Osteoblast (primary cell): ENCODE measurements around the gene DPF3. TPM values are rescaled to one million over a fixed set of nuclear protein-coding genes. Genes with fewer than 3 reads are reported as not detected.

ENCODE experiments used
- DNase-seq: peaks from one replicate; pipeline ENCODE4 v3.0.0; 2011; ENCODE audit warnings: low spot score, mixed read lengths; ENCODE audit not compliant: insufficient read length; ENCODE audit errors: missing footprints
- H2AFZ ChIP-seq: 2 replicates; pipeline ENCODE4 v1.6.0; 2011; ENCODE audit warnings: mild to moderate bottlenecking, low read length
- H3K27ac ChIP-seq: 2 replicates; pipeline ENCODE4 v1.5.1; 2011; ENCODE audit warnings: mild to moderate bottlenecking, low read depth, low read length, moderate library complexity
- H3K27me3 ChIP-seq: 2 replicates; pipeline ENCODE4 v1.6.0; 2012; ENCODE audit warnings: mild to moderate bottlenecking, control low read depth, inconsistent platforms, low read length, moderate library complexity; ENCODE audit not compliant: insufficient read depth
- H3K36me3 ChIP-seq: 2 replicates; pipeline ENCODE4 v1.5.1; 2011; ENCODE audit warnings: mild to moderate bottlenecking, low read length, control low read depth, moderate library complexity; ENCODE audit not compliant: insufficient read depth
- H3K4me1 ChIP-seq: 2 replicates; pipeline ENCODE4 v1.5.1; 2011; ENCODE audit warnings: mild to moderate bottlenecking, low read length, control low read depth, moderate library complexity; ENCODE audit not compliant: insufficient read depth
- H3K4me2 ChIP-seq: 2 replicates; pipeline ENCODE4 v1.6.0; 2011; ENCODE audit warnings: mild to moderate bottlenecking, low read length; ENCODE audit not compliant: insufficient read depth
- H3K4me3 ChIP-seq: fragments of 200-600 bp; sonication (generic); 3 replicates; pipeline ENCODE4 v1.5.1; 2012; ENCODE audit warnings: mild to moderate bottlenecking, low read length, inconsistent platforms; ENCODE audit not compliant: insufficient read depth
- H3K79me2 ChIP-seq: 2 replicates; pipeline ENCODE4 v1.6.0; 2012; ENCODE audit warnings: mild to moderate bottlenecking, low read length, control low read depth, inconsistent platforms; ENCODE audit not compliant: insufficient read depth
- H3K9me3 ChIP-seq: 2 replicates; pipeline ENCODE4 v1.5.1; 2011; ENCODE audit warnings: low read depth, low read length, control low read depth
- H4K20me1 ChIP-seq: 2 replicates; pipeline ENCODE4 v1.6.0; 2012; ENCODE audit warnings: mild to moderate bottlenecking, low read length, control low read depth; ENCODE audit not compliant: insufficient read depth
- CTCF ChIP-seq: IDR thresholded peaks from 2 replicates; pipeline ENCODE4 v1.5.1; 2011; ENCODE audit warnings: mild to moderate bottlenecking, low read depth, low read length, moderate library complexity; ENCODE audit errors: extremely low read depth
- total RNA-seq: library from RNA; depleted of rRNA; stranded (reverse); fragments of >200 nt; gene quantifications from 2 replicates; pipeline ENCODE4 v1.2.3, GENCODE V29; 2012

DPF3 gene
- total RNA-seq, 1 donor: 1.8 TPM

GRCh38 chr14:72845196-72845595 is 48.7 kb downstream of the DPF3 start:
- no peak for TF ChIP-seq CTCF
- peaks cover 2% of the 10 kb centered on the region for H3K36me3 ChIP-seq
- no peak for DNase-seq

GRCh38 chr14:72844524-72844923 is 49.4 kb downstream of the DPF3 start:
- Histone ChIP-seq H3K9me3 (no peaks in the 10 kb centered on the region), H2AFZ (no peak overlapping the region), H3K36me3 (peaks cover 2% of the 10 kb centered on the region), H3K4me1 (no peaks in the 10 kb centered on the region), H3K27ac (no peak overlapping the region), H3K27me3 (no peaks in the 10 kb centered on the region), H3K4me3 (no peak overlapping the region), H3K79me2 (no peaks in the 10 kb centered on the region), H4K20me1 (no peaks in the 10 kb centered on the region), H3K4me2 (no peak overlapping the region)
- no peak for TF ChIP-seq CTCF
- DNase-seq: no peak

More at GRCh38 chr14:72845196-72845595, 48.7 kb downstream of the DPF3 start:
- Histone ChIP-seq H3K27ac (no peak overlapping the region), H4K20me1 (no peaks in the 10 kb centered on the region), H2AFZ (no peak overlapping the region), H3K9me3 (no peaks in the 10 kb centered on the region), H3K79me2 (no peaks in the 10 kb centered on the region), H3K4me3 (no peak overlapping the region), H3K4me2 (no peak overlapping the region), H3K4me1 (no peaks in the 10 kb centered on the region), H3K27me3 (no peaks in the 10 kb centered on the region)

- H3K4me1 ChIP-seq: no peaks in the 10 kb centered on the region
- no peak overlapping the region for H3K4me2 ChIP-seq
- H3K4me3 ChIP-seq: no peak overlapping the region
- no peaks in the 10 kb centered on the region for H3K27me3 ChIP-seq
- no peak overlapping the region for H2AFZ ChIP-seq
- no peaks in the 10 kb centered on the region for H4K20me1 ChIP-seq
- no peak overlapping the region for H3K27ac ChIP-seq
- TF ChIP-seq CTCF: no peak
- H3K36me3 ChIP-seq: no peaks in the 10 kb centered on the region
- no peaks in the 10 kb centered on the region for H3K79me2 ChIP-seq
- no peaks in the 10 kb centered on the region for H3K9me3 ChIP-seq
- no peak for DNase-seq
Measured at GRCh38 chr14:72839753-72840607, 53.9 kb downstream of the DPF3 start.

- DNase-seq: no peak
- H3K36me3 ChIP-seq: no peaks in the 10 kb centered on the region
- H3K4me1 ChIP-seq: no peaks in the 10 kb centered on the region
- no peaks in the 10 kb centered on the region for H4K20me1 ChIP-seq
- TF ChIP-seq CTCF: no peak
- no peak overlapping the region for H3K4me2 ChIP-seq
- no peak overlapping the region for H3K27ac ChIP-seq
- no peaks in the 10 kb centered on the region for H3K27me3 ChIP-seq
- H3K9me3 ChIP-seq: no peaks in the 10 kb centered on the region
- H3K4me3 ChIP-seq: no peak overlapping the region
- H3K79me2 ChIP-seq: no peaks in the 10 kb centered on the region
- no peak overlapping the region for H2AFZ ChIP-seq
Measured at GRCh38 chr14:72839351-72839750, 54.5 kb downstream of the DPF3 start.
